GM19372 (cell line): Measurements from ENCODE around the gene TARBP1.
"Not testable (repeated sequence)": the region's sequence is repeated elsewhere in the genome, so short reads cannot be mapped to it uniquely, and the experiment has no call there.

Experiments
- ATAC-seq: cut with Tn5 transposase; IDR thresholded peaks from one replicate; pipeline ENCODE4 v1.9.1; 2021; ENCODE audit warnings: mild to moderate bottlenecking, low read depth, moderate library complexity; ENCODE audit not compliant: unreplicated experiment

Gene TARBP1, protein sequence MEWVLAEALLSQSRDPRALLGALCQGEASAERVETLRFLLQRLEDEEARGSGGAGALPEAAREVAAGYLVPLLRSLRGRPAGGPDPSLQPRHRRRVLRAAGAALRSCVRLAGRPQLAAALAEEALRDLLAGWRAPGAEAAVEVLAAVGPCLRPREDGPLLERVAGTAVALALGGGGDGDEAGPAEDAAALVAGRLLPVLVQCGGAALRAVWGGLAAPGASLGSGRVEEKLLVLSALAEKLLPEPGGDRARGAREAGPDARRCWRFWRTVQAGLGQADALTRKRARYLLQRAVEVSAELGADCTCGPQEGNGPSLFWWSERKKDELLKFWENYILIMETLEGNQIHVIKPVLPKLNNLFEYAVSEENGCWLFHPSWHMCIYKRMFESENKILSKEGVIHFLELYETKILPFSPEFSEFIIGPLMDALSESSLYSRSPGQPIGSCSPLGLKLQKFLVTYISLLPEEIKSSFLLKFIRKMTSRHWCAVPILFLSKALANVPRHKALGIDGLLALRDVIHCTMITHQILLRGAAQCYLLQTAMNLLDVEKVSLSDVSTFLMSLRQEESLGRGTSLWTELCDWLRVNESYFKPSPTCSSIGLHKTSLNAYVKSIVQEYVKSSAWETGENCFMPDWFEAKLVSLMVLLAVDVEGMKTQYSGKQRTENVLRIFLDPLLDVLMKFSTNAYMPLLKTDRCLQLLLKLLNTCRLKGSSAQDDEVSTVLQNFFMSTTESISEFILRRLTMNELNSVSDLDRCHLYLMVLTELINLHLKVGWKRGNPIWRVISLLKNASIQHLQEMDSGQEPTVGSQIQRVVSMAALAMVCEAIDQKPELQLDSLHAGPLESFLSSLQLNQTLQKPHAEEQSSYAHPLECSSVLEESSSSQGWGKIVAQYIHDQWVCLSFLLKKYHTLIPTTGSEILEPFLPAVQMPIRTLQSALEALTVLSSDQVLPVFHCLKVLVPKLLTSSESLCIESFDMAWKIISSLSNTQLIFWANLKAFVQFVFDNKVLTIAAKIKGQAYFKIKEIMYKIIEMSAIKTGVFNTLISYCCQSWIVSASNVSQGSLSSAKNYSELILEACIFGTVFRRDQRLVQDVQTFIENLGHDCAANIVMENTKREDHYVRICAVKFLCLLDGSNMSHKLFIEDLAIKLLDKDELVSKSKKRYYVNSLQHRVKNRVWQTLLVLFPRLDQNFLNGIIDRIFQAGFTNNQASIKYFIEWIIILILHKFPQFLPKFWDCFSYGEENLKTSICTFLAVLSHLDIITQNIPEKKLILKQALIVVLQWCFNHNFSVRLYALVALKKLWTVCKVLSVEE (N-terminal part only)

DNA sequence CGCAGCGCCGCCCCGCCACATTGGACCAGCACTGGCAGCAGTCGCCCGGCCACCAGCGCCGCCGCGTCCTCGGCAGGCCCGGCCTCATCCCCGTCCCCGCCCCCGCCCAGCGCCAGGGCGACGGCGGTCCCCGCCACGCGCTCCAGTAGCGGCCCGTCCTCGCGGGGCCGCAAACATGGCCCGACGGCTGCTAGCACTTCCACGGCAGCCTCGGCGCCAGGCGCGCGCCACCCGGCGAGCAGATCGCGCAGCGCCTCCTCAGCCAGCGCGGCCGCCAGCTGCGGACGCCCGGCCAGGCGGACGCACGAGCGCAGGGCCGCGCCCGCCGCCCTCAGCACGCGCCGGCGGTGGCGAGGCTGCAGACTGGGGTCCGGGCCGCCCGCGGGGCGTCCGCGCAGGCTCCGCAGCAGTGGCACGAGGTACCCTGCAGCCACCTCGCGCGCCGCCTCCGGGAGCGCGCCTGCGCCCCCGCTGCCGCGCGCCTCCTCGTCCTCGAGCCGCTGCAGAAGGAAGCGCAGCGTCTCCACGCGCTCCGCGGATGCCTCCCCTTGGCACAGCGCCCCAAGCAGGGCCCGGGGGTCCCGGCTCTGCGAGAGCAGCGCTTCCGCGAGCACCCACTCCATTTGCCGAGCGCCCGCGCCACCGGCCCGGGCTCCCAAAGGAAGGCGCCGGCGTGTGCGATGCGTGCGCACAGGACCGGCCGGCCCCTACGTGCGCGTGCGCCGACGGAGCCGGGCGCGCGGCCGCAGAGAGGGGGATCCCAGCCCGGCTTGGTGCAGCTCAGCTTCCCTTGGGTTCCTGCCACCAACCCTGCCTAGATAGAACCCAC, at the start of gene TARBP1:
Gene TARBP1 (minus strand): TSS at position 699 of the 829 bp plus-strand sequence. CDS start 76 bp downstream, at position 623.
- ATAC-seq, result peak; percentile 64

DNA sequence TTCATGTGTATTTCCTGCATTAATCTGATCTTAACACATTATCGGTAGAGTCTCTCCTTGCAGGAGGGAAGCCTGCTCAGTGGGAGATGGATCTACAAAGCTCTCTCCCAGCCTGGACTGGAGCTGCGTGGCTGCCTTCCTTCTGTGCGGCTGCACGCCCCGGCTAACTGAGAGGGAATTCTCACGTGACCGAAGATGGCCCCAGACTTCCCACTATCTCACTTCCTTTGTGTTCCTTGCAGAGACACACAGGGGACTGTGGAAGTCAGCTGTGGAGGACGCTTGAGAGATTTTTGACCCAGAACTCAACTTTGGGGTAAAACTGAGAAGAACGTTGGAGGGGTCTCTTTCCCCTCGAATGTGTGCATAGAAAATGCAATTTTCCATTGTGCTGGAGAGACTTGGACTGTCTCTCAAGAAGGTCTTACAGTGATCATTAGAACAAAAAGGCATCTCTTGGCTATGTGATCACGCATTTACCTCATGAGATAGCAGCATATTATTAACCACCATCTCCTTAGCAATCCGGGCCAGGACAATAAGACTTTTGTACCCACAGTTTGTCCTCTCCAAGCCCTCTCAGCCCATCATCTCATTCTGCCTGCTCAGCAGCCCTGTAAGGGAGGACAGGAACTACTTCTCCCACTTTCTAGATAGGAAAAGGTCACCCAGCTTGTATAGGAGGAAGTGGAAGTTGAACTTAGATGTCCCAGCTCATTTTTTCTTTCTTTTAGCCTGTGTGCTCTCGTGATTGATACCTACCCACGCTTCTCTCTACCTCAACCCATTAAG, 49.3 kb upstream of the TARBP1 start:
- ATAC-seq, result no peak

DNA sequence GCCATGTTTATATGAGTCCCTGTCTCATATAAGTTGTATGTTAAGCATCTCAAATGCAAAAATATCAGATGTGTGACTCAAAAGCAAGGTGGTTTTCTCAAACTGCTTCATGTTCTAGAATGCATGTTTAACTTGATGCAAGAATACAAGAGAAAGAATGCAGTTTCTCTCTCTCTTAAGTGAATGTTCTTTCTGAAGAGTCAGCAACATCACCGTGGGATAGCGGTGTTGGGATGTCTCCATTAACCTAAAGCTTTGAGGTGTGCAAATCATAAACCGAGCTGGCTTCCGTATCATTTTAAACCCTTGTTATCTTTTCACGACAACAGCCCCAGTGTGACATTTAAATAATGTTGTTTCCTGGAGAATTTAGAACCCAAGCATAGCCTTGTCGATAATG, 48.4 kb upstream of the TARBP1 start:
- ATAC-seq, result no peak

DNA sequence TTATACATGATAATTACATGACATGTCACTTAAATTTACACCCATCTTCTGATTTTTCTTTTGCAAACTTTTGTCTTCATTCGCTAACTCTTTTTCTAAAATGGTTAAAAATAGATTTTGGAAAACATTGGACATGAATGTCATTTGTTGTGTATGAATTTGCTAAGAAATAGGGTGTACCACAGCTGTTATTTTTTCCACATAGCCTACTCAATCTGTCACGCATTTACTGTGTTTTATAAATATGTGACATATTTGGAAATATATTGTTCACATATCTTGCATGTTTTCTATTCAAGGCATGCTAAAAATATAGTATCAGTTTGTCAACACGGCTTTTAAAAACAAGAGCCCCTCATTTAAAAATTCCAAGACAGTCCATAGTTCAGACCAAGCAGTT, 47.9 kb upstream of the TARBP1 start:
- no peak for ATAC-seq

DNA sequence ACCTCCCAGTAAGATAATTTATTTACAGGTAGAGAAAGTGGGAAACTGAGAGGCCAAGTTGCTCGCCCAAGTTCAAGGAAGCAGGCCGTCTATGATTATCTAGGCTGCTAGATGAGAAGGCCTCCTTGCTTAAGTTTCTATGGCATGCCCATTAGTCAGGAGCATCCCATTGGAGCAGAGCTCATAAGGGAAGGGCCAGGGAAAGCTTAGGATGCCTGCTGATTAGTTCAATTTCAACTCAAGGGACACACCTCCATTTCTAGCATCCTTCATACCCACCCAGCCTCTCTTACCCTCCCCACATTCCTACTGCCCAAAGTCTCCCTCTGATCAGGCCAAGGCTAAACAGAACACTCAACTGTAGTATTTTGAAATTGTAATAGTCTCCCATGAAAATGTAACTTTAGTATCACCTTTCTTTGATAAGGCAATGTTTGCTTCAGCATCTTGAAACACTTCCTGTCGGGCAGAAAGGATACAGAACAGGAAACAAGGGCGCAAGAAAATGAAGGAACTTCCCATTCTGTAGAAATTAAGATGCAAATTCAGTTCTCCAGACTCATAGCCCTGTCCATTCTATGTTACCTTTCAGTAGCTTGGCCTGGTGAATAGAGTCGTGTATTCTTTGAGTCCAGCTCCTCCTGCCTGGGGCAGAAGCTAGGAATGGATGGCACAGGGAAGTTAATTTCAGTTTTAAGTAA, 46.3 kb upstream of the TARBP1 start:
- no peak for ATAC-seq

DNA sequence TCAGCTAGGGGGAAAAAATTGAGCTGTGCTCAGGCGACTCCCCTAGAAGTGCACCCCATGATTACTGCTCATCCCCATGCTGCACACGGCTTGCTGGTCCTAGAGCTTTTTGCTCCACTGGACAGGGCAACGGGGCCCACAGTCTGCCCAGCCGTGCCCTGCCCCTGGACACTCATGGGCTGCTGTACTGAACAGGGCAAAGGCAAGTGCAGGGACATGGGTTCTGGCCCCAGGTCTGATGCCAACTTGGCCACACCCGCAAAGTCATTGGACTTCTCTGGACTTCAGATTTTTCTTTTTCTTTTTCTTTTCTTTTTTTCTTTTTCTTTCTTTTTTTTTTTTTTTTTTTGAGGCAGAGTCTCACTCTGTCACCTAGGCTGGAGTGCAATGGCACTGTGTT, 42.9 kb upstream of the TARBP1 start:
- ATAC-seq, result no peak

DNA sequence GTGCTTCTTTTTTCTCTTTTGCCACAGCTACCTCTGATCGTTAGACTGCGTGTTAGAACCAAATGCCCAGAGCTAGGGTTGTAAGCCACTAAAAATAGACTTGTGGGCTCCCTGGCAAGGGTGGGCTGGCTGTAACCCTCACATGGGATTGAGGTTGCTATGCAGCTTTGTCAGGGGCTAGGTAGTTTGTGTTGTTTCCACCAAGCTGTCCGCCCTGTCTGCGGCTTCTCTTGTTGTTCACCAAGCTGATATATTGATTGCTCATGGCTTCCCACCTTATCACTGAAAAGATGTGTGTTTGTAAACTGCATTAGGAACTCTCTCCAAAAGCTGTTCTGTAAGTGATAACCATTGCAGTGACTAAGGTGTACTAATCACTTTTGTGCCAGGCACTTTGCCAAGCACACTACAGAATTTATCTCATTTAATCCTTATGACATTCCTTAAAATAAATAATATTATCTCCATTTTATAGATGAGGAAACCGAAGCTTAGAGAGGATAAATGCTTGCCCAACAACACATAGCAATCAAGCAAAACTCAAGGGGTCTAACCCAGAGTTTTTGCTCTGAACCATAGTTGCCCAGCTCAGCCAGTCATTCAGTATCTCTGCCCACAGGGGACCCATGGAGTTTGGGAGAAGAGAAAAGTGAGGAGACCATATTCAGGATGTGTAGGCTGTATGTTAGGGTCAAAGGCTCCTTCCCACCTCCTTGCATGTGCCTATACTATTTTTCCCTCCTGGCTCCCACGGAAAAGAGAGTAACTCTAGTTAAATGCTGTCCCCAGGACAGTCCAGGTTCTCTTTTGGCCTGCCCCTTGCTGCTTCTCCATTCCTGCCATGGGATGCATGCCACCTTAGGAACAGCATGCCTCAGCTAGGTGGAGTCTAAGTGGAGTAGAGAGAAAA, 42.2 kb upstream of the TARBP1 start:
- no peak for ATAC-seq

DNA sequence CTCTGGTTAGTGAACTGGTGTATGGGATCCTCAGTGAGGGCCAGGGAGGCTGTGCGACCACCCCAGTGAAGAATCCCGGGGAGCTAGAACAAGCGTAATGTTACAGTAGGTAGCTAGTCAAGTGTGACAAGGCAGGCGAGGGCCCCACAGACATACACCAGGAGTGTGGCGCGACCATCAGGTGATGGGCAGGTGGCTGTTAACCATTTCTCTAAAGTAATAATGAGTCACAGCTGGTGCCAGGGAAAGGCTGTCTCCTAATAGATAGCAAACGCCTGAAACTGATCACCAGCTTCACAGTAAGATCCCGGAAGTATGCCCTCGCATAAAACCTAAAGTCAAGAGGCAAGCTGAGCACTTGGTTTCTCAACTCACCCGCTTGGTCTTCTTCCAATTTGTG, 40.5 kb upstream of the TARBP1 start:
- no peak for ATAC-seq

DNA sequence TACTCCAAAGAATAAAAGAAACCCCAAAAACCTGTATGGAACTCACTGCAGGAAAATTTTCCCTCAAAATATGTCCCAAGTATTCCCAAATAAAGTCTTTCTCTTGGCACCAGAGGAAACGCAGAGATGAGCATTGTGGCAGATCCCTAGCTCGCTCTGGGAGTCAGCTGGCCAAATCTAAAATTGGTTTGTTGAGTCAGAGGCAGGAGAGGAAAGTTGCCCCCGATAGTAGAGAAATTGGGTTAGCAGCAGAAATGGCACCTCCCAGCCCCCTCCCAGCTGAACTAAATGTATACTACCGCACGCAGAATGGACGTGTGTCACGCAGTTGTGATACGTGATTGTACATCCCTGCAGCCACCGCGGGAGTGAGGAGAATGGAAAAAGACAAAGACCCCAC, 39.9 kb upstream of the TARBP1 start:
- ATAC-seq, result no peak

DNA sequence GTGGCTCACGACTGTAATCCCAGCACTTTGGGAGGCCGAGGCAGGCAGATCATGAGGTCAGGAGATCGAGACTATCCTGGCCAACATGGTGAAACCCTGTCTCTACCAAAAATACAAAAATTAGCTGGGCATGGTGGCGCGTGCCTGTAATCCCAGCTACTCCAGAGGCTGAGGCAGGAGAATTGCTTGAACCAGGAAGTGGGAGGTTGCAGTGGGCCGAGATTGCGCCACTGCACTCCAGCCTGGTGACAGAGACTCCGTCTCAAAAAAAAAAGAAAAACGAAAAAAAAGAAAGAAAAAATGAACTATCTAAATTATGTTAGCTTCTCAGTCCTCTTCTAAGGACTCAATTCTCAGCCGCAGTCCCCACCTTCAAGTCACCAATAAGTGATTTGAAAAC, 39.1 kb upstream of the TARBP1 start:
- not testable (repeated sequence) for ATAC-seq

DNA sequence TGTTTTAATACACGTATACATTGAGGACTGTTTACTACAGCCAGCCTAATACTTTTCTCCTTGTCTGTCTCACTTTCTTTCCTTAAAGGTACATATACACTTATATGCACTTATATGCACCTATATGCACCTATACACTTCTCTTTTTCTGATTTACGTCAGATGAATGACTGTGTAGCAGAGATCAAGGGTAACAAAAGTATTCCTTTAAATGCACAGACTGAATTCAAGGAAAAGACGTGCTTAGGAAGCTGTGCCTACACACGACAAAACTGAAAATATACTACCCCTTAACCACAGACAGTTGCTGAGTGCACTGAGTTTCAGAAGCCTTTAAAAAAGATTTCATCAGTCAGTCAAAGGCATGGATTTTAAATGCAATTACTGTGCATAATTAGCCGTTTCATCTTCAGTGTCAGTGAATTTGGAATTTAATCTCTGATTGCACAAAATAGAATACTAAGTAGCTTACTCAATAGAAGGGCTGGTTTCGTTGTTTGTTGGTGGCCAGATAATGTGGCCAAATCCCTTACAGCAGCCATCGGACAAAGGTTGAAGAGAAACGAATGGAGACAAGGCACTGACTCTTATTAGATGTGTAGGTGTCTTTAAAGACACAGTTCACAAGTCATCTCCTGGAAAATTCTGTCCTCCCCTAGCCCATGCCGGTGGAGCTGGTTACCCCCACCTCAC, 38.3 kb upstream of the TARBP1 start:
- no peak for ATAC-seq

DNA sequence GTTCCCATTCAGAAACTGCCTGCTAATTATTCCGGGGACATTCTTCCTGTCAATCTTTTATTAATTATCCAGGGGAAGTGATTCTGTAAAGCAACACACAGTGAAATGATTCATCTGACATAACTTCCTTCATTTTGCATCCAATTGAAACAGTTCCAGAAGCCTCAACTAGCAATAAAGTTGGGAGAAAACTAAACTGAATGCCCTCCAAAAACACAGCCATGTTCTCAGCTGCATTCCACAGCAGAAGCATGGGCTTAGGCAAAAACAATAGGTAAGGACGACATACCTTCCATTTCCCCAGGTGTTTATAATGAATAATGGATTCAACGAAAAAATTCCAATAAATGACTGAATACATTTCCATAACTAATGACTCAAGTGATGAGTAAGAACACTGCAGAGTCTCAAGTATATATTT, 36.9 kb upstream of the TARBP1 start:
- no peak for ATAC-seq

DNA sequence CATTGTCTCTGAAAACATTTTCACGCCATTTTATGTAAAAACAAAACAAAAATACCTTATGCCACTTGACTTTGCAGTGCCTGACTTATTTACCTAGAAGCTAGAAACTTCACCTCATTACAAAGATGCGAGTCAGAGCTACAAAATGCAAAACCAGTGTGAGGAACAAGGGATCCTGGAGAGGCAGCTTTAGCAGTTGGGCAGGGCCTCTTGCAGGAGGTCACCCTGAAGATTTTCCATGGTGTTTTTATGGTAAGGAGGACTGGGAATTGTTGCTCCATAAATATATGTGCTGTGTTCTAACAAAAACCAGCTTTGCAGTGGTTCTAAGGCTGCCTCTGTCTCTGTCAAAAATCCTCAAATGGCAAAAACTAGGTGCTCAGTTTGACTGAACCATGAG, 36.4 kb upstream of the TARBP1 start:
- no peak for ATAC-seq

DNA sequence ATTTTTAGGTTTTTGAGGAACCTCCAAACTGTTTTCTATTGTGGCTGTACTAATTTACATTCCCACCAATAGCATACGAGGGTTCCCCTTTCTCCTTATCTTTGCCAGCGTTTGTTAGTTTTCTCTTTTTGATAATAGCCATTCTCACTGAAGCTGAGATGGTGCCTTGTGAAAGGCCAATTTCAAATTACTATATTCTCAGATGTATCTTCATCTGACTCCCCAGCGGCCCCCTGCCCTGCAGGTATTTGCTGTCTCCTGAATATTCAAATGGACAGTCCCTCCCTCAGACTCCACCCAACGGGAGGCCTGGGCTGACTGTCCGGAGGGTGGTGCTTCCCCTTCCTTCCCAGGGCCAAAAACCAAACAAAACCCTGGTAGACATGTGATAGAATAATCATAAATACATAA, 33.5 kb upstream of the TARBP1 start:
- ATAC-seq, result no peak

DNA sequence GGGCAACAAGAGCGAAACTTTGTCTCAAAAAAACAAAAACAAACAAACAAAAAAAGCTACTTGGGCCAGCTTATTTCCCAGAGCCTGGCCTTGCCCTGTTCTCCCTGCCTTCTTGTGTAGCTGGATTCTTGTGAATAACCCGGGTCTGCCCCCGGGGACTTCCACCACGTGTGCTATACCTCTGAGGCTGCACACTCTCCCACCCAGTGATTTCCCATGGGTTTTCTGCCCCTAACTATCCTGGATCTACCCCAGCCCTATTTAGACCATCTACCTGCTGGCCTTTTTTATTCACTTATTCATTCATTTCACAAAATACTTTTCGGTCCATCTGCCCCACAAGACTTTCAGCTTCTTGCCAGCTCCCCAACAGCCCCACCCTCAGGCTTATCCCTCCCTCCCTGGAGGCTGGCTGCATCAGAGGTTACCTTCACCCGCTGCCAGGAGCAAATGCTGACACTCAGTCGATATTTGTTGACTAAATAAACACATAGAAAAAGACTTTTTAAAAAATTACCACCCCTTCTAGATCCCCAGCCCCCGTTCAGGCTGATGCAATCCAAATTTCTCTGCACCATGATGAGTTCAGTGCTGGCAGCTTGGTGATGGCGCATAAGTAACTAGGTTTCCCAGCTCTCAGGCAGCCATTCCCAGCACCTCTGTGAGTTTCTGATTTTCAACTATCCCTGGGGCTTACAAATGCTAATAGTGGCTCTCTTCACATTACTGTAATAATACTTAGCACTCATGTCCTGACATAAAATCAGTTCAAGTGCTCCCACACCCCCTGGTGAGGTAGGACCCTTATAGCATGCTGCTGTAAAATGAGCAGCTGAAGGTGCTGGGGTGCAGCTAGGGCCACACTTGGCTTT, 30.7 kb upstream of the TARBP1 start:
- ATAC-seq, result no peak
